PFSK-1 (cell line): ENCODE measurements around the gene ZNF664.

ENCODE experiments used
- FOXP2 ChIP-seq: optimal IDR thresholded peaks from 2 replicates; pipeline ENCODE3; 2011; ENCODE audit warnings: borderline replicate concordance, control low read depth, inconsistent platforms; ENCODE audit not compliant: insufficient read depth; ENCODE audit errors: extremely low read length, extremely low read depth
- POLR2AphosphoS5 ChIP-seq: IDR thresholded peaks from 2 replicates; pipeline ENCODE4 v1.6.1; 2012; ENCODE audit warnings: low read depth, mild to moderate bottlenecking, control low read depth, low read length, moderate library complexity
- SIN3A ChIP-seq: IDR thresholded peaks from 2 replicates; pipeline ENCODE4 v1.6.1; 2012; ENCODE audit warnings: mild to moderate bottlenecking, low read length, moderate library complexity, borderline replicate concordance; ENCODE audit not compliant: insufficient read depth
- TAF1 ChIP-seq: IDR thresholded peaks from 2 replicates; pipeline ENCODE4 v1.6.1; 2012; ENCODE audit warnings: low read length, control low read depth, borderline replicate concordance; ENCODE audit not compliant: insufficient read depth
- TF ChIP-seq, protein P1 (sequence below), 2 experiments: IDR thresholded peaks; 2 replicates each; pipeline versions ENCODE4 v1.6.1 to v1.8.0; 2011 to 2012; ENCODE audit warnings: low read depth in 2 of 2, low read length in 2 of 2, control low read depth in 1 of 2, inconsistent platforms in 1 of 2, mild to moderate bottlenecking in 1 of 2, moderate library complexity in 1 of 2; ENCODE audit not compliant: insufficient read depth in 1 of 2

The ZNF664 gene

DNA sequence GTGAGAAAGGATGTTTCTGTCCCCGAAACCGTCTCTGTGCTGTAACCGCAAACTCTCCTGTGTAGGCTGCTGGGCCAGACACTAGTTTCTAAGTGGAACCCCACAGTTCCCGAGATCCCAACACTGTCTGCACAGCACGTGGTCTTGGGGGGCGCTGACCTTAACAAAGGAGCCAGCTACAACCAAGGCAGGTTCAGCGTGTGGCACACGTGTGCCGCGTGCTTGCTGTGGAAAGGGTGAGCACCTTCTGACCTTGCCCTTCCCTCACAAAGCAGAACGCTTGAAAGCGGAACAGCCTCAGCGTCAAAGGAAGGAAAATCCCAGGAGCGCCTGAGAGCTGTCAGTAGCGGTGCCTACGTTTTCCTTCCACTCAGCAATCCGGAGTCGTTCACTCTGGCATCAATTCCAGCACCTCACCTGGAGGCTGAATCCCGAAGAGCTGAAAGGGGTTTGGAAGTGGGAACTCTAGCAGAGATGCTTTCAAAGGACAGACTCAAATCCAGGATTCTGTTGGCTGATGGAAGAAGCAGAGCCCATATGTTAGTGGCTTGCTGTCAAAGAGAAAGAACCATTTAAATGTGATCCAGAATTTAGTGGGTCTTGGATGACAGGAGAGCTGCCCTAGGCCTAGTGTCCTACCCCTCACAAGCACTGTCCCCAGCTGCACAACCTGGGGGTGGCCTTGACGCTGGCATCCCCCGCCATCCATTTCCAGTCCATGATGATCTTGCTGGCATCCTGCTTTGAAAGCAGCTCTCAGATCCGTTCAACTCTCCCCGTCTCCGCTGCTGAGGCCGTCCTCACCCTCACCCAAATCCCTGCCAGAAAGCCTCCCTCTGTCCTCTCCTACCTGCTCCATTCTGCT is 27.5 kb upstream of the ZNF664 start:
- TF ChIP-seq FOXP2 (no peak), TAF1 (no peak), SIN3A (no peak), POLR2AphosphoS5 (no peak)
- TF ChIP-seq, protein P1, sequence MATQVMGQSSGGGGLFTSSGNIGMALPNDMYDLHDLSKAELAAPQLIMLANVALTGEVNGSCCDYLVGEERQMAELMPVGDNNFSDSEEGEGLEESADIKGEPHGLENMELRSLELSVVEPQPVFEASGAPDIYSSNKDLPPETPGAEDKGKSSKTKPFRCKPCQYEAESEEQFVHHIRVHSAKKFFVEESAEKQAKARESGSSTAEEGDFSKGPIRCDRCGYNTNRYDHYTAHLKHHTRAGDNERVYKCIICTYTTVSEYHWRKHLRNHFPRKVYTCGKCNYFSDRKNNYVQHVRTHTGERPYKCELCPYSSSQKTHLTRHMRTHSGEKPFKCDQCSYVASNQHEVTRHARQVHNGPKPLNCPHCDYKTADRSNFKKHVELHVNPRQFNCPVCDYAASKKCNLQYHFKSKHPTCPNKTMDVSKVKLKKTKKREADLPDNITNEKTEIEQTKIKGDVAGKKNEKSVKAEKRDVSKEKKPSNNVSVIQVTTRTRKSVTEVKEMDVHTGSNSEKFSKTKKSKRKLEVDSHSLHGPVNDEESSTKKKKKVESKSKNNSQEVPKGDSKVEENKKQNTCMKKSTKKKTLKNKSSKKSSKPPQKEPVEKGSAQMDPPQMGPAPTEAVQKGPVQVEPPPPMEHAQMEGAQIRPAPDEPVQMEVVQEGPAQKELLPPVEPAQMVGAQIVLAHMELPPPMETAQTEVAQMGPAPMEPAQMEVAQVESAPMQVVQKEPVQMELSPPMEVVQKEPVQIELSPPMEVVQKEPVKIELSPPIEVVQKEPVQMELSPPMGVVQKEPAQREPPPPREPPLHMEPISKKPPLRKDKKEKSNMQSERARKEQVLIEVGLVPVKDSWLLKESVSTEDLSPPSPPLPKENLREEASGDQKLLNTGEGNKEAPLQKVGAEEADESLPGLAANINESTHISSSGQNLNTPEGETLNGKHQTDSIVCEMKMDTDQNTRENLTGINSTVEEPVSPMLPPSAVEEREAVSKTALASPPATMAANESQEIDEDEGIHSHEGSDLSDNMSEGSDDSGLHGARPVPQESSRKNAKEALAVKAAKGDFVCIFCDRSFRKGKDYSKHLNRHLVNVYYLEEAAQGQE (IDR thresholded peaks at IDR 0.05; ENCODE audit: insufficient read depth in 1 of 2, low read depth in 2 of 2, low read length in 2 of 2), result no peak

DNA sequence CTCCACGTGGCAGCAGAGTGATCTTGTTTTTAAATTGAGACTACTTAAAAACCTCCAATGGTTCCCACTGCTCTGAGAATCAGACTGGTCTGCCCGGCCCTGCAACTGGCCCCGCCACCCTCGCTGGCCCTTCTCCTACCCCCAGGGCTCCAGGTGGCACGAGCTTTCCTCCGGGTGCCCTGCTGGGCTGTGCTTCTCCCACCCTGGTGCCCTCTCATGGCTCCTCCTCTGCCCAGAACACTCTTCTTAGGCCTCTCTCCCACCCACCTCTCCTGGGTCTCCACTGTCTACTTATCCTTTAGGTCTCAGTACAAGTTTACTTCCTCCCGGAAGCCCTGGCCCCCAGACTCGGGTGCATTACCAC is 26.9 kb upstream of the ZNF664 start:
- no peak for TF ChIP-seq FOXP2
- TF ChIP-seq TAF1, result no peak
- TF ChIP-seq, protein P1 (IDR thresholded peaks at IDR 0.05; ENCODE audit: insufficient read depth in 1 of 2, low read depth in 2 of 2, low read length in 2 of 2), result no peak
- TF ChIP-seq POLR2AphosphoS5, result no peak
- no peak for TF ChIP-seq SIN3A

DNA sequence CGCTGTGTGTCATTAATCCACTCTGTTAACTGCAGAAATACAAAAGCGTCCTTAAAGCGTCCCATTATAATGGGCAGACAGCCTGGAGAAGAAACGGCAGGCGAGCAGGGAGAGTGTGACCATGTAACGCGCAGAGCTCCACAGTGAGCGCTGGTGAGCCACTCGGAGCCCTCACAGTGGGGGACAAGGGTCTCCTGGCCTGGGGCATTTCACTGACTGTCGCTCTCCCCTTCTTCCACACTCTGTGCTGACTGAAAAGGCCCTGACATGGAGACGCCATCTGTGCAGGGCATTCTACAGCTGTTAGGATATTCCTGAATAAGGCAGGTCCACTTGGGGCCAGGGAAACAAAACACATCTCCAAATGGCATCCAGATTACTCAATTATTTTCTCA is 24.6 kb upstream of the ZNF664 start:
- TF ChIP-seq, protein P1 (IDR thresholded peaks at IDR 0.05; ENCODE audit: insufficient read depth in 1 of 2, low read depth in 2 of 2, low read length in 2 of 2), result no peak
- TF ChIP-seq POLR2AphosphoS5 (no peak), TAF1 (no peak), FOXP2 (no peak), SIN3A (no peak)

DNA sequence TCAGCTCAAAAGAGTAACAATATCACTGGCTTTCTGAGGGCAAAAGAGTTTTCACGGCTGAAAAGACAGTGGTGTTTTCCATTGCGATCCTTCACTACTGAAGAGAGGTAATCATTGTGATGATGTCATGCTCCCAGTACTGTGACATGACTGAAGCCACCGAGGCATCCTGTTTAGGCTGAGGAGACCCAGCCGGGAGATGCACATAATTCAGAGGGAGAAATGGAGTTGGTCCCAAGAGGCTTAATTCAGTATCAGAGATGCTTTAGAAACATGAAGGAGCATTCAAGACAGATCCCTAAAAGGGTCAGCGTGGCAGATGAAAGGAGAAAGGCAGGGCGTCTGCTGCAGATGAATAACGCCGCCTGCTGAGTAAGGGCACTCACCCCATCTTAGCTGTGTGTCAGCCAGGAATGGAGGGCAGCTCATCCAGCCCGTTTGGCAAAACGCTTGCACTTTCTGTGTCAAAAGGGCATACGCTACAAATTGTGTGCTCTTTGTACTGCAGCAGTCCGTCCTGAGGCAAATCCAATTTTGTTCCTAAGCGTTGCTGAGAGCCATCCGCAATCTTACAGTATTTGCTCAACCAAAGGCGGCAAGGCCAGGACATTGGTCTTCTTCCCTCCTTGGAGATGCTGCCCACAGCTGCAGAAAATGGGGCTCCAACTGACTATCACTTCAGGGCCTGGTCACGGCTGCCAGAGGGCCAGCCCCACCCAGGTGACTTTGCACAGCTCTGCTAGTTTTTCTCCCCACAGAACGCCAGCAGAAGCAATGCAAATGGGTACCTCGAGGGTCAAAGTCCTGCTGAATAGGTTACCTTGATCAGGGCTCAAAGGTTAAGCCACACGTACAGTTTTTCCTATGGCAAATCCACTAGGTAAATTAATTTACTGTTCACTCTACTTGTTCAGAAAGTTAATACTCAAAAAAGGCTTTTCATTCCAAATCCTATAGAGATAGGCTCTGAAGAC is 23.9 kb upstream of the ZNF664 start:
- TF ChIP-seq SIN3A, result no peak
- TF ChIP-seq, protein P1 (IDR thresholded peaks at IDR 0.05; ENCODE audit: insufficient read depth in 1 of 2, low read depth in 2 of 2, low read length in 2 of 2), result no peak
- no peak for TF ChIP-seq POLR2AphosphoS5
- no peak for TF ChIP-seq TAF1
- no peak for TF ChIP-seq FOXP2
